ENCODE results near the gene TCTN1.
"Not testable (repeated sequence)": the region's sequence is repeated elsewhere in the genome, so short reads cannot be mapped to it uniquely, and the experiment has no call there.

GRCh38 chr12:110574717-110575230 is 39.2 kb upstream of the TCTN1 start:
- not testable (repeated sequence) for TF ChIP-seq CTCF (IDR thresholded peaks at IDR 0.05 in 2 of 3, conservative IDR thresholded peaks at IDR 0.05 in 1 of 3; ENCODE audit: borderline replicate concordance in 1 of 3, insufficient read depth in 1 of 3, low read depth in 2 of 3, low read length in 2 of 3); ATF3 (IDR thresholded peaks at IDR 0.05); POLR2A (IDR thresholded peaks at IDR 0.05; ENCODE audit: borderline replicate concordance, extremely low read depth, insufficient read depth, insufficient read length); SRF (IDR thresholded peaks at IDR 0.05; ENCODE audit: low read depth); ZBTB33 (IDR thresholded peaks at IDR 0.05; ENCODE audit: extremely low read depth, insufficient replicate concordance, low read length); MAX (IDR thresholded peaks at IDR 0.05); YY1 (IDR thresholded peaks at IDR 0.05; ENCODE audit: extremely low read depth, insufficient replicate concordance, low read depth, low read length); ZNF274 (IDR thresholded peaks at IDR 0.05; ENCODE audit: low read depth, low read length); EZH2 (IDR thresholded peaks at IDR 0.05); RAD21 (IDR thresholded peaks at IDR 0.05; ENCODE audit: low read depth); SIN3A (IDR thresholded peaks at IDR 0.05; ENCODE audit: low read depth)

All from HCT116 (cell line).